ENCODE results near the gene GNAL.

GRCh38 chr18:11785444-11786055 lies 96.5 kb downstream of the GNAL start:
- TF ChIP-seq CTCF (tag by site-specific recombination; IDR thresholded peaks at IDR 0.05) (no peak), ZNF433 (tag by site-specific recombination; IDR thresholded peaks at IDR 0.05; ENCODE audit: low read depth) (no peak), ZNF776 (tag by site-specific recombination; IDR thresholded peaks at IDR 0.05; ENCODE audit: borderline replicate concordance) (no peak), ELK4 (IDR thresholded peaks at IDR 0.05; ENCODE audit: borderline replicate concordance, low read depth, low read length) (no peak), KLF16 (tag by site-specific recombination; IDR thresholded peaks at IDR 0.05) (no peak), ZNF660 (tag by site-specific recombination; IDR thresholded peaks at IDR 0.05) (no peak), PRDM1 (tag by site-specific recombination; IDR thresholded peaks at IDR 0.05) (no peak), ZNF121 (tag by site-specific recombination; IDR thresholded peaks at IDR 0.05) (no peak), ZNF549 (tag by site-specific recombination; IDR thresholded peaks at IDR 0.05) (no peak), ZNF398 (tag by site-specific recombination; IDR thresholded peaks at IDR 0.05) (no peak), ZNF792 (tag by site-specific recombination; IDR thresholded peaks at IDR 0.05) (no peak)

All from HEK293 (cell line).